Stimulated activated CD8-positive, alpha-beta memory T cell treated with anti-CD3 and anti-CD28 coated beads, Interleukin-15, amount 100 ng/mL, for 48 hours (primary cell): ENCODE results near the gene RAP1GAP2.
A peak's percentile ranks its signal among the peaks of the same experiment; 100 is the strongest.

Experiments used
- DNase-seq, 2 donors: peaks; one replicate each; pipeline ENCODE4 v3.0.0-alpha.2; 2020; ENCODE audit warnings: low read depth in 2 of 2

The RAP1GAP2 gene

DNA sequence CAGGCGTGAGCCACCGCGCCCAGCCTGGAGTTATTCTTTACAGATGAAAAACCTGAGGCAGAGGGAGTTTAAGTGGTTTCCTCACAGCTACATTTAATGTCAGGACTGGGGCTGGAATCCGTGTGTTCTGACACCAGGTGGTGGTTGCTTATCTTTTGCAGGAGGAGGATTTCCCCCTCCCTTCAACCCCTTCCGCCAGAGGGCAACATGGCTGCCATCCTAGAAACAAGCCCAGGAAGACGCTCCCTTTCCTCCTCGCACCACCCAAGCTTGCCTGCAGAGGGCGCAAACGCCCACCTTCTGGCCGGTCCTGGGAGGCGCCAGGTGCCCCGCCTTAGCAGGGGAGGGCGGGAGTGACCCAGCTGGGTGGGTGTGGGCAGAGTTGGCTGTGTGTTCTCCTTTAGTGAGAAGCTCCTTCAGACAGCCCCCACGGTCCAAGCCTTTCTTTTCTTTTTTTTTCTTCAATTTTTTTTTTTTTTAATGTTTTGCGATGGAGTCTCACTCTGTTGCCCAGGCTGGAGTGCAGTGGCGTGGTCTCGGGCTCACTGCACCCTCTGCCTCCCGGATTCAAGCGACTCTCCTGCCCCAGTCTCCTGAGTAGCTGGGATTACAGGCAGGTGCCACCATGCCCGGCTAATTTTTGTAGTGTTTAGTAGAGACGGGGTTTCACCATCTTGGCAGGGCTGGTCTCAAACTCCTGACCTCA, 9.9 kb upstream of the RAP1GAP2 start:
- DNase-seq = peak; percentile 82 to 87

DNA sequence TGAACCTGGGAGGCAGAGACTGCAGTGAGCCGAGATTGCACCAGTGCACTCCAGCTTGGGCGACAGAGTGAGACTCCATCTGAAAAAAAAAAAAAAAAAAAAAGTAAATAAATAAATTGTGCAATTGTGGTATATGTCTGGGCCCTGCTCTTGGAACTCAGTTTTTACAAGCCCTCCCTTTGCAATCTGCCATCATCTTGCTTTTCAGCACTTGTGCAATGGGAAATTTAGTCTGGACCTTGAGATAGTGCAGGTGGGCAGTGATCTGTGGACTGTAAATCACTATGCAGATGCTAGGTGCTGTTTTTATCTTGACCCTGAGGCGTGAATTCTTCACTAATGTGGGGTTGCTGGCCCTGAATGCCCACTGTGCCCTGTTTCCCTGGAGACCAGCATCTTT, 6.5 kb upstream of the RAP1GAP2 start:
- no peak for DNase-seq

- peak; percentile 70 to 73 for DNase-seq
Observed at GRCh38 chr17:2792366-2793169, 3.7 kb upstream of the RAP1GAP2 start.

DNA sequence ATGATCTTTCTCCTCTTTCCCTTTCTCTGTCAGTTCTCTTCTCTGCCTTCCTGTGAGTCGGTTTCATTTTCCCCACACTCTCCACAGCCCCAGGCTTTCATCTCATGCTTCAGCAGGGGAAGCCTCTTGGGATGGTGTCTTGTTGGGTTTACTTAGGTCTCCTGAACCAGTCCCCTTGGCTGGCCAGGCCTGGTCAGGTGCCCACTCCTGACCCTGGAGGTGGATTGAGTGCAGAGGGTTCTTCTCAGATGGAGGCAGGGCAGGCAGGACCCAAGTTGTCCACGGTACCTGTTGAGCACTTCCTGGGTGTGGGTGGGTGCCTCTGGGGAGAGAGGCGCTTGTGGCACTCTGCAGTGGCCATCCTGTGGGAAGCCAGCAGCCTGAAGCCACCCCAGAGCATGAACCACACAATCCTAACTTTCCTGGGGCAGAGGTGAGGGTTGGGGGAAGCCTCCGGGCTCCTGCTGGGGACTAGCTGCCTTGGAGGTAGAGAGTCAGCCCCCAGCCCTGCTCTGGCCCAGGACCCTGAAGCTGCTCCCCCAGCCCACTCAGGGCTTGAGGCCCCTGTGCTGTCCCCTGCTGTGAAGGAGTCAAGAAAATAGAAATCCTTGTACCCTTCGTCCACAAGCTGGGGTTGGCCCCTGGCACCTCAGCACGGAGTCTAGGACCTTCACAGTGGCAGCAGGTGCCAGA, 2.0 kb upstream of the RAP1GAP2 start:
- DNase-seq = no peak

DNA sequence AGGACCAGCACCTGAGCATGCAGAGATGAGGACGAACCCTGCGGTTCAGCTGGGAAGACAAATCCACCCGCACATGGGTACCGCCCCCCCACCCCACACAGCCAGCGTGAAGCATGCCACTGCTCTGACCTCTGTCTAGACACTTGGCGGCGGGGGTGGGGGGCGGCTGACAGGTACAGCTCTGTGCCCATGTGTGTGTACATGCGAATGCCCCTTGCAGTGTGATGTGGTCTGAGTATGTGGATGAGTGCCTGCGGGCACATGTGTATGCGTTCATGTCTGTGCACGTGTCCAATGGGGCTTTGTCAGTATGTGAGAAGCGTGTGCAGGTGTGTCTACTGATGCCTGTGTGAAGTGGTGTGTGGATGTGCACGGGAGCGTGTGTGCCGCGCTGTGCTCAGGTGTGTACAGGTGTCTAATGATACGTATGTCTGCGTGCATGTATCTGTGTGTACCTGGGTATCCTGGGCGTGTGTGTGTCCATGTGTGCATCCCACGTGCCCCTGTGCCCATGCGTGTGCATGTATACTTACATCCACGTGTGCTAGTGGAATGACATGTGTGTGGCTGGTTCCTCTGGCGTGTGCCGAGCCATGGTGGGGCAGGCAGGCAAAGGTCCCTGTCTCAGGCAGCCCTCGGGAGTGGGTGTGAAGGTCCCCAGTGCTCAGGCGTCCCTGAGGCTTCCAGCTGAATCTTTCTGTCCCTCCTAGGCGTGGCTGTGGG, 636 bp upstream of the RAP1GAP2 start:
- no peak for DNase-seq

DNA sequence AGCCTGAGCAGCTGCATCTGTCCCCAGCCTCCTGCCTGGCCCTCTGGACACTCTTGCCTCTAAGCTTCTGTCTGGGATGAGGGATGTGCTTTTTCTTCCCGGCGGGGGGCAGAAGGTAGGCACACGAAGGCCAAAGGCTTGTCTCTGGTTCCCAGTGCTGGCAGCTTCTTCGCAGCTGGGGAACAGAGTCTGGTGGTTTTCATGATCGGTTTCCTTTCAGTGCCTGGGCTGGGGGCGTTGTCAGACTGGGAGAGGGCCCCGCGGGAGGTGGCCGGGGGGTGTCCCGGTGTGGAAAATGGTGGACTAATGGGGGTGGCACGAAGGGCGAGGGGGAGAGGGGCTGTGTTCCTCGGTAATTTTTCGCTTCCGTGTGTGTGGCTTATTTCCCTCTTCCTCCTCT, 988 bp downstream of the RAP1GAP2 start:
- DNase-seq = no peak

DNA sequence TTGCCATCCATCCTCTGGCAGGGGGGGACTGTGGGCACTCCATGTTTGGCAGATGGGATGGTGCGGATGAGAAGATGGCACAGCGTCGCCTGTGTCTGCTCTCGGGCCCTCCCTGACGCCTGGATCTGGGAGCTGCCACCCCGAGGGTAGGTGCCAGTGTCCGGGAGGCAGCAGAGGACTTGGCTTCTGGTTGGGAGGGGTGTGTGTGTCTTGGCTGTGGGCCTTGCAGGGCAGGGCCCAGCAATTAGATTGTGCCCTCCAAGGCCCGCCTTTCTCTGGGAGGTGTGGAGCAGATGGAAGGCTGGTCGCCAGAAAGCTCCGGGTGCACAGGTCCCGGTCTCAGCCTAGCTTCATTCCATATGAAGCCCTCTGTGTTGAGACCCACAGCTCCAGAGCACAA, 1.4 kb downstream of the RAP1GAP2 start:
- no peak for DNase-seq

- no peak for DNase-seq
Observed at GRCh38 chr17:2798188-2798587, 1.9 kb downstream of the RAP1GAP2 start.

GRCh38 chr17:2798678-2799077, 2.4 kb downstream of the RAP1GAP2 start:
- DNase-seq = no peak

- DNase-seq = no peak
Observed at GRCh38 chr17:2799653-2800052, 3.4 kb downstream of the RAP1GAP2 start.

- DNase-seq = no peak
Observed at GRCh38 chr17:2800367-2800766, 4.1 kb downstream of the RAP1GAP2 start.

- no peak for DNase-seq
Observed at GRCh38 chr17:2801841-2802240, 5.6 kb downstream of the RAP1GAP2 start.

- no peak for DNase-seq
Observed at GRCh38 chr17:2802574-2802973, 6.3 kb downstream of the RAP1GAP2 start.

GRCh38 chr17:2803386-2803785, 7.1 kb downstream of the RAP1GAP2 start:
- no peak for DNase-seq

- DNase-seq = no peak
Observed at GRCh38 chr17:2803971-2804370, 7.7 kb downstream of the RAP1GAP2 start.

DNA sequence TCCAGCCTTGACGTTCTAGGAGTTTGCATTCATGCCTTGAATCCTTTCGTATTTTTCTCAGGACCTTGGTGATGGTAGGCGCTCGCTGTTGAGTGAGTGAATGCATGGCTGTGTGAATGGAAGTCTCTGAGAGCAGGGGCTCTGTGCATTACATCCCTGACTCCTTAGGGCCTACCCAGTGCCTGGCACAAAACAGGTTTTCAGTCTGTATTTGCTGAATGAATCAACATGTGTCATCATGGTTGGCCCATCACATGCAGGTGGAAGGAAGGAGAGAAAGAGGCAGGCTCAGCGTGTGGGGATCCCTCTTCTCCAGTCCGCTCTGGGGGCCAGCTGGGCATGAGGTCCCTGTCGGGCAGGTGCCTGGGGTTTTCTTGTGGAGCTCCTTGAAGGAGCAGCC, 8.7 kb downstream of the RAP1GAP2 start:
- no peak for DNase-seq

DNA sequence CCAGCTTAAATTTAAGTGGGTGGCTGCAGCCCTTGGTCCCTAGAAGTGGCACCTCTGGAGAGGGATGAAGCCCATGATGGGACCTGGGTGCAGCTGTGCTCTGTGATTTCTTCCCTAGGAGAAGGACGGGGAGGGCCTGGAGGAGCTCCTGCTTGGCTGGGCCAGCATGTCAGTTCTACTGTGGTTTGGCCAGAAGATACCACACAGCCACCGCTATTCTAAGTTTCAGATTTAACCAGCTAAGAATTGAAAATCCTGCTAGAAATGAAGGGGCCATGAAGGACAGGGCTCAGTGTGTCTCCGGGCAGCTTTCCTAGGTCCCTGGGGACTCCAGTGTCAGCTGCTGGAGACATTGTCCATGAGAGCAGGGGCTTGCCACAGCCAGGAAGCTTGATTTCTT, 9.7 kb downstream of the RAP1GAP2 start:
- no peak for DNase-seq

DNA sequence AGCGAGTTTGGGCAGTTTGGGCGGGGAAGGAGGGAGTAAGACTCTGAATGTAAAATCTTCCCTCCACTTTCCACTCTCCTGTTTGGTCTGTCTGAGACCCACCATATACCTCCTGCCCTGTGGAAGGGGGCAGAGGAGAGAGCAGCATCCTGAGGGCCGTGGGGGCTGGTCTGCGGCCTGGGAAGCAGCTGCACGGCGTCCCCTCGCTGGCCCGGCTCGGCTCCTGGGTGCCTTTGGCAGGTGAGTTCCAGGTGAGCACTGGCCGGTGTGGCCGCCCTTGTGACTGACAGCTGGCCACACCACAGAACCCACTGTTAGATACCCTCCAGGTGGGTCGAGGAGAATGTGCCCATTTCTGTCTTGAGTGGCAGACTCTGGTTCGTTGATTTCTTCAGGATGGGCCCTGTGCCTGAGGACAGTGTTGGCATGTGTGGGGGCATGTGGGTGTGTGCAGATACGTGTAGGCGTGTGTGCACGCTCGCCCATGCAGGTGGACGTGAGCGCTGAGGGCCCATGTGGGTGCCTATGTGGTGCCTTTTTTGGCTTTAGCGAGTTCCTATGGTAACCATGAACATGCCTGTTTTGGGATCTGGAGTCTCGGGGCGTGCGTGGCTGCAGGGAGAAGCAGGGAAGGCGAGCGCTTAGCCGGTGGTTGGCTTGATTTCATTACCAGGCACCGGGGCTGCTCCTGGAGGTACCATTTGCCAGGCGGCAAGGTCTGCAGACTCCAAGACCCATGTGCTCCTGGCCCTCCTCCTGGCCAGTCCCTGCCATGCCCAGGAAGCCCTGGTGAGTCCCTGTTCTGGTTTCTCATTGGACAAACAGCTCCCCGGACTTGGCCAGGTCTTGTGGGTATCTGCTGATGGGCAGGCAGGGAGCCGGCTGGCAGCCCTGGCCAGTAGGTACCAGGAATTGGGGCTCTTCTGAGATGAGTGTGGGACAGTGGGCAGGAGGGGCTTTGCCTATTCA, 12.4 kb downstream of the RAP1GAP2 start:
- no peak for DNase-seq

- DNase-seq = no peak
Observed at GRCh38 chr17:2809337-2809736, 13.1 kb downstream of the RAP1GAP2 start.

- no peak for DNase-seq
Observed at GRCh38 chr17:2814049-2814448, 17.8 kb downstream of the RAP1GAP2 start.
